Activated effector memory CD4-positive, alpha-beta T cell treated with Interleukin-2 at 50 U/mL for 16 hours (primary cell): ENCODE results near the gene MAP3K9.

ENCODE experiments used
- DNase-seq: peaks from one replicate; pipeline ENCODE4 v3.0.0-alpha.2; 2020

The MAP3K9 gene

DNA sequence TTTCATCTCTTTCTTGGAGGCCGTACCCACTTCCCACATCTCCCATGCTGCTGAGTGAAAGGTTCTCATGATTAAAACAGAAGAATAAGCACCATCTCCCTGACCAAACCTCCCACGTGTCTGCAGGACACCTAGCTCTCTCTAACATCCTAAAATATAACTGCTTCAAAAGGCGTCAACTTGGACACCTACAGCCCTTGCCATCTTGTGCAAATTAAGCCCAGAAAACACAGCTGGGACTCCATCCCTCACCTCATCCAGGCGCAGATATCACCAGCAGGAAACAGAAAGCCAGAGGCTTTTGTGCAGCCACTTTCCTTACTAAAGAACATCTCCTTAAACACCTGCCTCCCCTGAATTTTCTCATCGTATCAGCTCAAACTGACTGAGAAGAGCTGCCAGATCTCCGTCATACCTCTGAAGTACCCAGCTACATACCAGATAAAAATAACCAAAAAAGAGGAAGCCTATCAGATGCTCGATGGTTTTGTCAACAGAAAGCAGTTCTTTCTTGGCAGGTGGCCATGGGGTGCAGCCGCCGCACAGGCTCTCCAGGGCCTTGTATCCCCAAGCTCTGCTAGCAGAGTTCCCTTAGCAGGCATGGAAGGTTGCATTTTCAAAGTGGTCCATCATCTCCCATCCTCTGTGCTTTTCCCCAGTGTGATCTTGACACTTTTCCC, 28.8 kb downstream of the MAP3K9 start:
- DNase-seq = no peak

DNA sequence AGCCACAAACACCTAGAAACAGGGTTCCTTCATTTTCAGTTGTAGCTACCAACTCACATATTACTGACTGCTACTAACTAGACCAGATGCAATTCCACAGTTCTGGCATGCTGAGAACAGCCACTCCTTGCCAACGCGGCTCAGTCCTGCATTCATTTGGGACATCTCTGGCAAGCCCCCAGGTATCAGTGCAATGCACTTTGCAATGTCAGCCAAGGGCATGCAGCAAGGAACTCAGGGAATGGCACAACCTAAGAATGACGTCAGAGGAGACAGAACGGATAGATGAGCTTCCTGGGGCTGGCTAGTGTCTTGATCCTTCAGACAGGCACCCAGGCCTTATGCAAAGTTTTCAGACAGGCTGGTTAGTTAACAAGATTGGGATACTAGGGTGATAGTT, 29.6 kb downstream of the MAP3K9 start:
- DNase-seq = no peak

DNA sequence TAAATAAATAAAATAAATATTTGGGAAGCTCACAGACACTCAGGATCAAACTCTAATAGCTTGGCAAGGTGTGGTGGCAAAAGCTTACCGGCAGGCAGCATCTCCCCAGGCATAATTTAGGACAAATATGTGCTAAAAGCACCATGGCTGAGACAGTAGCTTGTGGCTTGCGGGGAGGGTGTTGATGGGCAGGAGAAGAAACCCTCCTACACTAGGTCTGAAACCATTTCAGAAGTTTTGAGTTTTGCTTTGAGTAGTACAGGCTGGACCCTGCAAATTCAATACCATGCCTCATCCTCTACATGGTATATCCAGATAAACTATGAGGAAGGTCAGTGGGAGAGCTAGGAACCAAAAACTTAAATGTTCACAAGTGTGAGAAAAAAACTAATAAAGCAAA, 33.1 kb downstream of the MAP3K9 start:
- DNase-seq = no peak

DNA sequence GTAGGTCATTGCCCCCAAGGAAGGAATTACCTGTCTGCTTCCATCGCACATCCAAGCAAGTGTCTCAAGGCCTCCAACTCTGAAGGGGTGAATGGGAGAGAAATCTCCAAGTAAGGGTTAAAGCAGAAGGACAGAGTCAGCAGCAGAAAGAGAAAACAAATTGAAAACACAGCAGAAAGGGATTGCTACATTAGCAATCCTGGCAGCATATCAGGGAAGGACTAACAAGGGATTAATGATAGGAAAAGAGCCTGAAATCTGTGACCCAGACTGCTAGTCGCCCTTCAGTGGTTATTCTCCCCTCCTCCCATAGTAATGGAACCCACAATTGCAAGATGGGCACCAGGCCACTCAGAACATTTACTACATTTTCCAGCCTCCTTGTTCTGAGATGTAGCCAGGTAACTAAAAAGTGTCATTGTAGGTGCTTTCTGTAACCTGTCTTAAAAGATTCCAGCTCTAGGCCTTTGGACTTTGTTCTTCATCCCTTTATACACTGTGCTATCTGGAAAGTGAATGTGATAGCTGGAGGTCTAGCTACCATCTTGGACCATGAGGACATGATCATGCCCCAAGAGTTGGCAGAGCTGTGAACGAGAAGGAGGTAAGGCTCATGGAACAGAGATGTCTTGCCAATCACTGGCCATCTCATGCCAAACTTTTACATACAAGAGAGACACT, 36.0 kb downstream of the MAP3K9 start:
- no peak for DNase-seq

DNA sequence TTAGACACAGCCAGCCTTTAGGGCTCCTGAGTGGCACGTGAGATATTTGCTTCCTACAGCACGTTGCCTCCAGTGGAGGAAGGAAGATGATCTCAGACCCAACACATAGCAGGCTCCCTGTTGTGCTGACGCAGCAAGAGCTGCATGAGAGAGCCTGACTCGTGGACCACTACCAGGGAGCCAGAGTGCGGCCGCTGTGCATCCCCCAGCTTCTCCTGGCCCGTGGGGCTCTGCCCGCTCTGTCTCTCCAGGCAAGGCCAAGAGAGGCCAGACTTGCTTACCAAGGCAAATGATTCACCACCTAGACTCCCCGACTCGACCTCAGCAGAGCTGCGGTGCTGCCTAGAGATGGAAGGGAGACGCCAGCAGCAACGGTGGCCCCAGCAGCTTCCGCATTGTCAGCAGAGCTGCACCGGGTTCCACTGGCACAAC, 37.5 kb downstream of the MAP3K9 start:
- DNase-seq = no peak

DNA sequence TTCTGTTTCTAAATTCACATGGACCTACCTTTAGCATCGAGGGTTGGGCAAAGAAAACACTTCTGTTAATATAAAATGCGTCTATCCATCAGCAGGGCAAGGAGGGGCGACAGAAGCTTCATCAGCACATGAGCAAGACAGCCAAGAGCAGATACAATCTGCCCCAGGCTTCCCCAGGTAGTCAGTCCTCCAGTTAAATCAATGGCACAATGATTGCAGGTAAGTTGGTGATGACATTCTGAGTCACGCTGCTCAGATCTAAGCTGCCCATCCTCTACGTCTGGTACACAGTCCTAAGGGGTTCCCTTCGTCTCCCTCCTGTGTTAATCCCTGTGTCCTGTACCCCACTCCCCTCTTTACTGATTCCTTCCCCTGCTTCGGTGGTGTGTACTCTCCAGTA, 38.8 kb downstream of the MAP3K9 start:
- DNase-seq = no peak

DNA sequence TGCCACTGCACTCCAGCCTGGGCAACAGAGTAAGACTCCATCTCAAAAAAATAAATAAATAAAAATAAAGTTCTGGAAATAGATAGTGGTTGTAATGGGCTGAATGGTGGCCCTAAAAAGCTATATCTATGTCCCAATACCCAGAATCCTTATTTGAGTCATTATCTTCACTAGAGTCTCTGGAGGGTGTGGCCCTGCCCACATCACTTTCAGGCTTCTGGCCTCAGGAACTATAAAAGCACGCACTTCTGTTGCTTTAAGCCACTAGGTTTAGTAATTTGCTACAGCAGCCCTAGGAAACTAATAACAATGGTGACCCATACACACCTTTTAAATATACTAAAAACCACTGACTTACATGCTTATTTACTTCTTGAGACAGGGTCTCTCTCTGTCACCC, 49.9 kb downstream of the MAP3K9 start:
- no peak for DNase-seq

DNA sequence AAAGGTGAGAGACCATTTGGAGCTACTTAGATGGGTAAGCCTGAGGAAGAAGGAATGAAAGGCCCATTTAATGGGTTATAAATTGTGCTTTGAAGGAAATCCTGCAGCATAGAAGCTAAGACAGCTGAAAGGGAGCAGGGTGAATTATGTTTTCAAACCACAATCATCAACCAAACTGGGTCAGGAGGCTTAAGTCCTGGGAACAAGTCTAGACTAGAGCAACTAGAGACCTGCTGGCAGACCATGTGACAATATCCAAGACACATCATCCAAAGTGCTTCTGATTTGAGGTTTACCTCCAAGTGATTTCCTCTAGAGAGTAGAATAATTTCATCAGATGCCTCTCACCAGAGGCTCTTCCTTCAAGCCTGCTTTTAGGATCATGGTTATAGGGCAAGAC, 53.7 kb downstream of the MAP3K9 start:
- no peak for DNase-seq

DNA sequence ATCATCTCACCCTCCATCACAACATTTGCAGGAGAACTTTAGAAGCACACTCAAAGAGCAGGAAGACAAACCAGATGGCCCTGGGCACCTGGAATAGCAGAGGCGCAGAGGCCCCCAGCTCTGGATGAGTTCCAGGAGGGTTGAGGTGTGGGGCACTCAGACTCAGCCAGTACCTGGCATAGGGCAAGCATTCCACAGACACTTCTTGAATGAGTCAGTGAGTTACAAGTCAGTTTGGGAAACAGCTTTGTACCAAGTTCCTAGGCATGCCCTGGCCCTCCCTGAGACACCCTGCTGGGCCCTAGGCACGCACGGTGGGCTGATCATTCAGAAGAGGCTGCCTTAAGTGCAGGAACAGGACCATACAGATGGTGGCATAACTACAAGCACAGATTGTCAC, 54.3 kb downstream of the MAP3K9 start:
- DNase-seq = no peak

DNA sequence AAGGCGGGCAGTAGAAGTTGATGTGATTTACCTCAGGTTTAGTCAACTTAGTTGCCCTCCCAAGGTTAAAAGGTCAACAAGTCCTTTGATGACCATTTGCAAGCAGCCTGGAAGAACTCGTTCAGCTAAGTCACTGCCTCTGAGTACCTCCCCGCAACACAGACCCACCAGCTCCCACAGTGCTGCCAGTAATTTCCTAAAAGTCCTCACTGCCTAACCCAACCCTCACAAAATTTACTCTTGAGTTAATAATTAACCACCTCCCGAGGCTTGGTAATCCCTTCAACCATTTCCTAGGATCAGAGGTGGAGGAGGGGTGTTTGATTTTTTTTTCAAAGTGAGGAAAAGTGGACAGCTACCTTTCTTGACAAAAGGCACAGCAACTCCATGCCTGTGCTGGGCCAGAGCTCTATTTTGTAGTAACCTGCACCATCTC, 55.8 kb downstream of the MAP3K9 start:
- DNase-seq = no peak

DNA sequence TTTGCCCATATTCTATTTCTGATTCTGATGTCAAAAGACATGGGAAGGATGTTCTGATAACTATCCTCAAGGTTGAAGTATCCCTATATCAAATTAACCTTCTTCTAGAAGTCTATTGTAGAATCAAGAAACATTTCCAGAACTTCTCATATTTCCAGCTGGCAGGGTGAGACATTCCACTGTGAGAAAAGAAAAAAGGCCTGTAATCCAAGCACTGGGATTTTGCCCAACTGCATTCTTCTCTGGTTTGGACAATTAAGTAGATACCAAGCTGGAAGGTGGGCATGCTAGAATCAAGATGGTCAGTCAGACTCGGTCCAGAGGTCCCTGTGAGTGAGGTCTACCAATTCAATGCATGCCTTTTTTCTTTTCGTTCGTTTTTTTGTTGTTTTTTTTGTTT, 60.9 kb downstream of the MAP3K9 start:
- DNase-seq = no peak

DNA sequence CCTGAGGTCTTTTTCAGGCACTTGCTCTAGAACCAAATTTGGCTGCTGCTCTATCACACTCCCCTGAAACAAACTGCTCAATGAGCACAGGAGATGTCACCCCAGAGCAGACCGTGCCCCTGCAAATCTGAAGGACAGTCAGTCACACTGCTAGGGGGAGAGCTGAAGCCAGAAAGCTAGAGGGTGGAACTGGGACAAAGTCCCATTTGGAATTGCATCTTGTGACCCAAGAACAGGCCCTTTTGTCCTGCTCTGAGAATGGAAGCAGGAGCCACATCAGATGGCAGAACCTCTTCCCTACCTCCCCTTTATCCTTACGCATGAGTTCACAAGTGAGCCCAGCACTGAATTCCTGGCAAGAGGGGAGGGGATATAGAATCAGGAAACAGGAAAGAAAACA, 64.7 kb downstream of the MAP3K9 start:
- DNase-seq = no peak

DNA sequence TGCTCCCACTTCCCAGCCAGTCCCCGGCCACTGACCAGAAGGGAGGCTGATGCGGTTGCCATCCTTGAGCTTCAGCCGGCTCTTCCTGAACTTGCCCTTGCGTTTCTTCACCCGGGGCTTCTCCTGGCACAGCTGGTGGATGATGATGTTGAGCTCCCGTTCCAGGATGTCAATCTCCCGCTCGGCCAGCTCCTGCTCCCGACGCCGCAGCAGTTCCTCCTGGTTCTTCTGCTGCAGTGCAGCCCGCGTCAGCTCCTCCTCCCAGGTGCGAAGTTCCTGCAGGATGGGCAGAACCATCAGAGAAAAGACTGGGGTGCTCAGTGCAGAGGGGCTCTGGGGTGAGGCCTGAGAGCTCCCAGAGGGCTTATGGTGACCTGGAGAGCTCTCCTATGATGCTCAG, 67.0 kb downstream of the MAP3K9 start:
- DNase-seq = no peak

DNA sequence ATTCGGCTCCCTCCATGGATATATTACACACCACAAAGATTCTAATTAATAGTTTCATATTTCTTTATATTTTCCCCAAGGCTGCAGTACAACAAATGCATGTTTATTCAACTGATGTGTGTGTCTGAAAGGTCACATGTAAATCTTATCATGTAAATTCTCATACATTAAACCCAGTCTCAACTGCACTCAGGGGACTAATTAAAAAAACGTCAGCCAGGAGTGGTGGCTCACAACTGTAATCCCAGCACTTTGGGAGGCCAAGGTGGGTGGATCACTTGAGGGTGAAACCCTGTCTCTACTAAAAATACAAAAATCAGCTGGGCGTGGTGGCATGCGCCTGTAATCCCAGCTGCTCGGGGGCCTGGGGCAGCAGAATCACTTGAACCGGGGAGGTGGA, 67.8 kb downstream of the MAP3K9 start:
- no peak for DNase-seq

DNA sequence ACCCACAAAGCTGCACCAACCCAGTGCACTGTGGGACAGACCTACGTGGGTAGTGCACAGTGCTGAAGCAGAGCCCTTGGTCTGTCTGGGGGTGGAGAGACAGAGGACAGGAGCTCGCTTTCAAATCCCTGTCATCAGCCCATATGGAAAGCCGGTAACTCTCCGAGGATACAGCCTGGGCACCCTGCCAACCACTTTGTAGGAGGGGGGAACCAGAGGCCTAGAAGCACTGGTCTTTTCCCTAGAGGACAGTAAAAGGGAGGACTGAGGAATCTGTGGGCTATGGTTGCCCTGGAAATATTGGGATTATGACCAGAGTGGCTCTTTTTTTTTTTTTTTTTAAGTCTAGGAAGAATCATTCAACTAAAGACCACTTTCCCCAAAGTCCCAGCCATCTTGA, 74.3 kb downstream of the MAP3K9 start:
- no peak for DNase-seq

DNA sequence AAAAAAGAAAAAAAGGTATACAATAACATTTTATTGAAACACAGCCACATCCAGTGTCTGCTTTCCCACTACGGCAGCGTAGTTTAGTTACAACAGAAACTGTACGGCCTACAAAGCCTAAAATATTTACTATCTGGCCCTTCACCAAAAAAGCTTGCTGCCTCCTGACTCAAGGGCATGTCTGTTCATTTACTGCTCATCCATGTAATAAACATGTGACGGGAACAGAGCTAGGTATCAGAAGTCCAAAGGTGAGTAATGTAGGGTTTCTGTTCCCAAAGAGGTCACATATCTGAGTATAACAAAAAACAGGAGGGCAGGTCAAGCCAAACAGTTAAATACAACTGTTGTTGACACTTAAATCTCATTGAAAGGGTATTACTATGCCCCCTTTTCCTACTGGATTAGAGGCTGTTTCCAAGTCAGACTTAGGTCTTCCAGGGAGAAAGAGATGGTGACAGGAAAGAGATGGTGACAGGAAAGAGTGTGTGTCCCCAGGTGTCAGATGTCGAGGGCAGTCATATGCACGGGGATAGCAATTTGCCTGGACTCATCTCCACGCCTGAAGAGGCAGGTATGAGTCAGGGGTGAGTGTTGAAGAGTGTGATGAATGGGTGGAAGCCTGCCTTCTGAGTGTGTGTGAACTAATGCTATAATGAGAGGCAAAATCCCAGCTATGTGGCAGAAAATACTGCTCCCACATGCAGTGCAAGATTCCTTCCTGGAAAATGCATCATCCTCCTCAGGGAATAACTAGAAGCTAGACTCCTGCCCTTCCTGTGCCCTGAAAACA, 77.7 kb downstream of the MAP3K9 start:
- no peak for DNase-seq

DNA sequence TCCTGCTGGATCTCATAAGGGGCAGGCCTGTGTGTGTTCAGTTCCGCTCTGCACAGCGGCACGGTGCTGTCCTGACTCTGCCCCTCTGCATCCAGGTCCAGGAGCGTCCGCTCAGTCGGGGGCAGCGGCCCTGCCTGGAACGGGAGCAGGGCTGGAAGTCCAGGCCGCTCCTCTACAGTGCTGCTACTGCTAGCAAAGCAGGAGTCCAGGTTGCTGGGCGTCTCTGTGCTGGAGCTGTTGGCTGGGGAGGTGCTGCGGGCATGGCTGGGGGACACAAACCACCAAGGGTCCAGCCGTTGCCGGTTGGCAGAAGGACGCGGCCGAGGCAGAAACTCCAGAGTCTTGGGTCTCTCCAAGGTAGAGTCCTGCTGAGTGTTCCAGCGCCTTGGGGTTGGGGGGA, 78.9 kb downstream of the MAP3K9 start:
- DNase-seq = no peak

DNA sequence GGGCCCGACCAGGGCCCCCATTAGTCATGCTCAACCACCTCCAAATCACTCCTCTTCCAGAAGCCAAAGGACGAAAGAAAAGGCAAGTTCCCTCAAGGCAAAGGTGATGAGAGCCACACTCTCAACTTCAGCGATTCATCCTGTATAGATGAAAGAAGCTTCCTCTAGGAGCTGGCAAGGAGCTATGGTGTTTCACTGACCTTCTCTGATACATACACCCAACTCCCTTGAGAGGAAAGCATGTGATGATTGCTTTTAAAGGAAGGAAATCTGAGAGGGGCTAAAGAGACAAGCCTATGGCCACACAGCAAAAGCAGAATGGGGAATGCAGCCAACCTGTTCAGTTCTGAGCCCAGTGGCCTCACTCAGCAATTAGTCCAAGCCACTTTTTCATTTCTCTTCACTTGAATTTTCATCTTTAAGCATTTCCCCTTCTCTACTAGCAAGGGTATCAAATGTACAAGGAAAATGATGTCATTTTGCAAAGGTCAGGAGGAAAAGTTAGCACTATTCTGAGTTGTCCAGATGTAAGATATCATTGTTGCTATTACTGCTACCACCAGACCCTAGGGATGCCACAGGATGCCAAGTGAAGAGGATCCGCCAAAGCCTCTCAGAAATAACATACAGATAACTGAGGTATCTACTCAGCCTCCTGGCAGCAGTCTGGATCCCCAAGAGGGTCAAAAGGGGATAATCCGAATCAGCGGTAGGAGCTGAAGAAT, 82.5 kb downstream of the MAP3K9 start:
- no peak for DNase-seq

DNA sequence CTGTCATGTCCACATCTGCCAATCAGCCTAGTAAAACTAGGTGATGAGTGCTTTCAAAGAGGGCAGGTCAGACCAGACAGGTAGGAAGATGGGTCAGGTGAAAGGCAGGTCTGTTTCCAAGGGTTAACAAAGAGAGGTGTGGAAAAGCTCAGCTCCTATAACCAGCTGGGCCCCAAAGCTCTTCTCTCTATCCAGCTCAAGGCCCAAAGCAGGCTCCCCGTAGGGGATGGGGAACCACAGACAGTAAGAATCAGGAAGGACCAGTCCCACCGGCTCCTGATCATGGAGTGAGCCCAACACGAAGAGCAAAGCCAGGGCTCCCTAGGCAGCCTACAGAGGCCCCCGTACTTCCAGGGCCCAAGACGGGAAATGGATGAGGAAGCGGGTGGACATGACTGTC, 84.4 kb downstream of the MAP3K9 start:
- no peak for DNase-seq

DNA sequence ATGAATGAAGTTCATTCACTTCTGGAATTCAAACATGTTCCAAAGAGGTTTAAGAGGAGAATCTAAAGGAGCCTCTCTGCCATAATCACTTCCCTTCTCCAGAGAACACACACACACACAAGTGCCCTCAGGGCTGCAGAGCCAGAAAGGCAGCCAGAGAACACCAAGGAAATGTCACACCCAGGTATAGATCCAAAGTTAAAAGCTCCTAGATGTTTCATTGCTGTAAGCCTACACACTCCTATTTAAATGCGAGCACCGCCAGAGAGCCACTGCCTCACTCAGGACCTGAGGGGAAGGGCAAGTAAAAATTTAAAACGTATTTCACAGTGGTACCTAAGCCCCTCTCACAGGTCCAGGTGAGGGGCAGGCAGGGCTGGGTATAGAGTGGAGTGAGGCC, 85.2 kb downstream of the MAP3K9 start:
- DNase-seq = no peak

DNA sequence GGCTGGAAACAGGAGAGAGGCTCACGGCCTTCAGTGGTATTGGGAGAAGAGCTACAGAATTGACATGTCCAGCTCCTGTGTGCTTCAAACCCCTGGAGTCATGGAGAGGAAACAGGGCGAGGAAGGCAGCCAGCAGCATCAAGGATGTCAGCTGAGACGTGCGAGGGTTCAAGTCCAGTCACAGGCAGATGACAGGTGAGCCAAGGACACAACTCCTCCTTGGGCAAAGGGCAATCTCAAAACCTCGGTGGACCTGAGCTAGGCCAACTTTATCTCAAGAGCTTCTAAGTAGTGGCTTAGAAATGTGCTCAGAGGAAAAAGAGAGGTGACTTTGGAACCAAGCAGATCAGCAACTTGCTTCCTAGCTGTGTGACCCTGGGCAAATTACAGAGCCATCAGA, 86.0 kb downstream of the MAP3K9 start:
- no peak for DNase-seq

DNA sequence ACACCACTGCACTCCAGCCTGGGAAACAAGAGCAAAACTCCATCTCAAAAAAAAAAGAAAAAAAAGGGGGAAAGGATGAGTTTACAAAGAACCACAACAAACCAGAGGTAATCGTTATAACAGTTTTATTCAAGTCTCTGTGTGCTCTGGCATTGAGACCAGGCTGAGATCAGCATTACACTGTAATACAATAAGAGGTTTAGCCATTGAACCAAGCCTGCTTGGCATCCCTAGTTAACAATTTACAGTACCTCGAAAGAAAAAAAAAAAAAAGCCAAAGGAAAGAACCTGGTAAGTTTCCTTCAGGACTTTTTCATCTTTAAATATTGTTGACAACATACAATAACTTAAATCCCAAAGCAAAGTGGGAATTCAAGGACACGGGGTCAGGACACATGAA, 86.9 kb downstream of the MAP3K9 start:
- no peak for DNase-seq

DNA sequence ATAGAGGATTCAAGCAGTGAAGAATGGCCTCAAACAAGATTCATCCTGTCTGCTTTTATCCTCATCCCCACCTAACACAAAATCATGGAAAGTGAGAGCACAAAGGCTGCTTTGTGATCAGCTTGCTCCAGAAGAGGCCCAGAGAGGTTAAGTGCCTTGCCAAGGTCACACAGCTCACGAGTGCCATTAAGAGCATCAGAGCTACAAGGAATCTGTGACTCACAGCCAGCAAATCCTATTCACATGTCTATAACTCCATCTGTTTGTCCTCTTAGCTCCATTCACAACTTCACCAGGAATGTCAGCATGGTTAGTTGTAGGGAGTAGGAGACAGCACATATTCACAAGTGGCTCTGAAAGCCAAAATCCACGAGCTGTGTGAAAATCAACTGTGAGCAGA, 87.8 kb downstream of the MAP3K9 start:
- DNase-seq = no peak
